ACHN (cell line): ENCODE results near the gene SSTR4.
"Not testable (repeated sequence)": the region's sequence is repeated elsewhere in the genome, so short reads cannot be mapped to it uniquely, and the experiment has no call there.

Experiments
- DNase-seq: peaks from one replicate; pipeline ENCODE4 v3.0.0-alpha.2; 2015
- in situ Hi-C: cut with HindIII; loops from 2 replicates; pipeline ENCODE4 v1.10.0; 2017; ENCODE audit warnings: low sequenced_read_pairs, low pct_ligation_motif_present, low pct_unique_long_range_greater_than_20kb

SSTR4 gene

GRCh38 chr20:23011008-23011721 lies 23.9 kb upstream of the SSTR4 start:
- in situ Hi-C loops, result no loop called here

GRCh38 chr20:23013429-23013828 lies 21.7 kb upstream of the SSTR4 start:
- DNase-seq, result no peak
- in situ Hi-C loops, result no loop called here

More at GRCh38 chr20:23011008-23011721, 23.9 kb upstream of the SSTR4 start:
- DNase-seq, result no peak

GRCh38 chr20:23017516-23017915 lies 17.6 kb upstream of the SSTR4 start:
- in situ Hi-C loops, result no loop called here

GRCh38 chr20:23018432-23018831 lies 16.7 kb upstream of the SSTR4 start:
- no peak for DNase-seq
- in situ Hi-C loops, result no loop called here

More at GRCh38 chr20:23017516-23017915, 17.6 kb upstream of the SSTR4 start:
- no peak for DNase-seq

GRCh38 chr20:23018941-23019340 lies 16.2 kb upstream of the SSTR4 start:
- in situ Hi-C loops, result no loop called here
- DNase-seq, result no peak

- in situ Hi-C loops, result no loop called here
- DNase-seq, result no peak
Observed at GRCh38 chr20:23019403-23019802, 15.7 kb upstream of the SSTR4 start.

GRCh38 chr20:23020230-23021018 lies 14.7 kb upstream of the SSTR4 start:
- DNase-seq, result no peak
- in situ Hi-C loops, result no loop called here

- DNase-seq, result no peak
- in situ Hi-C loops, result no loop called here
Observed at GRCh38 chr20:23021541-23021940, 13.6 kb upstream of the SSTR4 start.

- in situ Hi-C loops, result no loop called here
- DNase-seq, result no peak
Observed at GRCh38 chr20:23021951-23022350, 13.2 kb upstream of the SSTR4 start.

DNA sequence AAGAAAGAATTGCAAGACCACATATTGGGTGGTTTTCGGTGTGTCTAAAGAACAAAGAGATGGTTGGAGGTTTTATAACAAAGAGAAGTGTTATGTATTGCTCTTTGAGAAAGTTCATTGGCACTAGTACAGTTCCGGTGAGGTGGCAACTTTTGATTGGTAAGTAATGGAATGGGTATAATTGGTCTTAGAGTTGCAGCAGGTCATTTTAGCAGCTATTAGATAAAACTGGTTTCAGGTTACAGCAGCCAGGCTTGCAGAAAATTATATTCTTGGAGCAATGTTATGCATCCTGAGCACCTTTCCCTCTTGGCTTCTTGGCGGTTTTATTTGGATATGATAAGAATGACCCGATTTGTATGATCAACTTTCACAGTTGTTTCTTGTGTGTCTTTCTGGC lies 12.3 kb upstream of the SSTR4 start:
- no peak for DNase-seq
- in situ Hi-C loops, result no loop called here

DNA sequence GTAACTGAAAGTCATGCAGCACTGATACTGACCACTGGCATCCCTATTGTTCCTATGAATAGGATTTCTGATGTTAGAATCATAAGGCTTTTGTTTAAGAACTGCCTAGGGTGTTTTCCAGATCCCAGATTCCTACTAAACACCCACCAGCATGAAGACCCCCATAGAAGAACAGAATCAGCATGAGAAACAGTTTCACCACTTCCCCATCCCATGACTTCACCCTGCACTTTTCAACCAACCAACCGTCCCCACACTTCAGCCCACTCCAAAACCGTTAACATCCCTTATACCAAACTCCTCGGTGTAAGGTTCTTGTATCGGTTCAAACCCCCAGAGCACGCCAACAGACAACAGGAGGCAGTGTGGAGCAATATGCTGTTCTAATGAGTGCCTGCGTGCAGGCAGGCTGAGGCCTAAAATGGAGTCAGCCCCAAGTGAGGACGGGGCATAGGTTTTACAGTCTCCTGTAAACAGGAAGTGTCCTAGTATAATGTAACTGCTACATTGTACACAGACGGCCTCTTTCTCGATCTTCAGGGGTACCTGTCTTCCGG lies 11.4 kb upstream of the SSTR4 start:
- DNase-seq, result no peak
- in situ Hi-C loops, result no loop called here

GRCh38 chr20:23024701-23025100 lies 10.4 kb upstream of the SSTR4 start:
- no peak for DNase-seq
- in situ Hi-C loops, result no loop called here

GRCh38 chr20:23025503-23025902 lies 9.6 kb upstream of the SSTR4 start:
- DNase-seq, in situ Hi-C loops: not testable (repeated sequence)

DNA sequence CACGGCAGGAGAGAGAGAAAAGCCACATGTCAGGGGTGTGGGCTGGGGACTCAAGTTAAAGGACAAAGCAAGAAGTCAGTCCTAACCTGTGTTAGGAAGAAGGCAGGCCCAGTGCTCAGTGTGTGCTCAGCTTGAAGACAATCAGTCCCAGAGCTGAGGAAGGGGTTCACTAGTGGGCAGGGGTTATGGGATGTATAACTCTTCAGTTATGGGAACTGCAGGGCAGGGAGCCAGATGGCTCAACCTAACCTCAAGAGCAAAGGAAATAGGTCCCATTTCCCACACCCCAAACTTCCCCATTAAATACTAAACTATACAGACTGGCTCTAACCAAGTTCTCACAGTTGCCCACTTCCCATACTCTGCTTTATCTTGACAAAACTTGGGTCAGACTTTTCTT lies 7.4 kb upstream of the SSTR4 start:
- DNase-seq, result no peak
- in situ Hi-C loops, result no loop called here

- no peak for DNase-seq
- in situ Hi-C loops, result no loop called here
Observed at GRCh38 chr20:23028392-23028791, 6.7 kb upstream of the SSTR4 start.

DNA sequence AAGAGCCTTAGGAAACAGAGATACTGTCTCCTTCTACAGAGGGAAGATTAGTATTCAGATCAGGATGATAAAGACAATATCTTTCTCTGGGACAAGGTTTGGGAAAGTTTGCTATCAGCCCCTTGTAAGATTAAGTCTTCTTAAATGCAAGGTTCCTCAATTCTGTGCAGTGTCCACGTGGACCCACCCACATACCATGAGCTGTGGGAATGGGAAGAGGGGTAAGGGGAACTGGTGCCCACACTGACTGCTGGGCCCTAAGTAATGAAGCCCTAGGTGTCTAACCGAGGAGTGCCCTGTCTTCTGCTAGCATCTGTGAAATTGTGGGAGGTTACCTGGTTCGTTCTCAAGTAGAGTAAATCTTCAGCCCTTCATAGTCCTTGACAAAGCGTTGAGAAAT lies 5.8 kb upstream of the SSTR4 start:
- in situ Hi-C loops, result no loop called here
- no peak for DNase-seq

GRCh38 chr20:23031346-23031745 lies 3.8 kb upstream of the SSTR4 start:
- in situ Hi-C loops, result no loop called here
- no peak for DNase-seq

DNA sequence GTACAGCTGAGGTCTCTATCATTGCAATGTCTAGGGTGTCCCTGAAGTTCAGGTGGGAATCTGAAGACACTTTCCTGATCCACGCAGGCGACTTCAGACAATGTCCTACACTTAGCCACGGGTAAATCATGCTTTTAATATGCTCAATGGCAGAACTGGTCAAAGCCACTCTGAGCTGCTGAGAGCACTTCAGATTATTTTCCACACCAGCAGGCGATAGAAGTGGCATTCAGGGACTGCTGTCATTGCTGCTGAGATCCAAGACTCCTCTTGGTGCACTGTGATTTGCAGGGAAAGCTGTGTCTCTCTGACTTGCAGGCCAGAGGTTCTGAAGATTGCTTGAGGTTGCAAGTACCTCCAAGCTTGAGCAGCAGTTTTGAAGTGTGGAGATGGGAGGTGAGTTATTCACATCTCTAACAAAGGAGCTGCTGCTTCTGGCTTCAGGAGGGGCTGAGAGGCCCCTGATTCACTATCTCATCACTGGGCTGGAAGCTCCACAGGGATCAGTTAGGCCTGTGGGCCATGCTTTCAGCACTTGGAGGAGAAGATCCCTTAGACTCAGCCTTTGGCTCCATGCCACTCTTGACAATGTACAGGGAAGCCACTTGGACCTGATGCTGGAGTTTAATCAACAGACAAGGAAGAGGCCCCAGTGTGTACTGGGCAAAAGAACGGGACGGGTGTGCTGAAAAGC lies 2.9 kb upstream of the SSTR4 start:
- no peak for DNase-seq
- in situ Hi-C loops, result no loop called here

- in situ Hi-C loops, result no loop called here
- no peak for DNase-seq
Observed at GRCh38 chr20:23032750-23033078, 2.4 kb upstream of the SSTR4 start.
